ENCODE results near the gene KIF4A.

DNA sequence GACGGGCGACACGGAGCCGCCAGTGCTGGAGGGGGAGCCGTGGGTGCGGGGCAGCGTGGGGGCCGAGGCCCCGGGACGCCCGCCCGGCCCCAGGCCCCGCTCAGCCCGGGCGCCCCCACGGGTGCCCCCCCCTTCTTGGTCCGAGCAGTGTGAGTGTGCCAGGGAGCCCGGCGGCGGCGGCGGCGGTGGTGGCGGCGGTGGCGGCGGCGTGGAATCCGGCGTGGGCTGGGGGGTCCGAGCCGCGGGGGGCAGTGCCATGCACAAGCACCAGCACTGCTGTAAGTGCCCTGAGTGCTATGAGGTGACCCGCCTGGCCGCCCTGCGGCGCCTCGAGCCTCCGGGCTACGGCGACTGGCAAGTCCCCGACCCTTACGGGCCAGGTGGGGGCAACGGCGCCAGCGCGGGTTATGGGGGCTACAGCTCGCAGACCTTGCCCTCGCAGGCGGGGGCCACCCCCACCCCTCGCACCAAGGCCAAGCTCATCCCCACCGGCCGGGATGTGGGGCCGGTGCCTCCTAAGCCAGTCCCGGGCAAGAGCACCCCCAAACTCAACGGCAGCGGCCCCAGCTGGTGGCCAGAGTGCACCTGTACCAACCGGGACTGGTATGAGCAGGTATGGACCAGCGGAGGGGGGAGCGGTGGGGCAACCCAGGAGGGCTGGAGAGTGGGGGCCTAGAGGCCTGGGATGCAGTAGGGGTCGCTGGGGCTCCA, 155.2 kb downstream of the KIF4A start:
- TF ChIP-seq, protein P1, sequence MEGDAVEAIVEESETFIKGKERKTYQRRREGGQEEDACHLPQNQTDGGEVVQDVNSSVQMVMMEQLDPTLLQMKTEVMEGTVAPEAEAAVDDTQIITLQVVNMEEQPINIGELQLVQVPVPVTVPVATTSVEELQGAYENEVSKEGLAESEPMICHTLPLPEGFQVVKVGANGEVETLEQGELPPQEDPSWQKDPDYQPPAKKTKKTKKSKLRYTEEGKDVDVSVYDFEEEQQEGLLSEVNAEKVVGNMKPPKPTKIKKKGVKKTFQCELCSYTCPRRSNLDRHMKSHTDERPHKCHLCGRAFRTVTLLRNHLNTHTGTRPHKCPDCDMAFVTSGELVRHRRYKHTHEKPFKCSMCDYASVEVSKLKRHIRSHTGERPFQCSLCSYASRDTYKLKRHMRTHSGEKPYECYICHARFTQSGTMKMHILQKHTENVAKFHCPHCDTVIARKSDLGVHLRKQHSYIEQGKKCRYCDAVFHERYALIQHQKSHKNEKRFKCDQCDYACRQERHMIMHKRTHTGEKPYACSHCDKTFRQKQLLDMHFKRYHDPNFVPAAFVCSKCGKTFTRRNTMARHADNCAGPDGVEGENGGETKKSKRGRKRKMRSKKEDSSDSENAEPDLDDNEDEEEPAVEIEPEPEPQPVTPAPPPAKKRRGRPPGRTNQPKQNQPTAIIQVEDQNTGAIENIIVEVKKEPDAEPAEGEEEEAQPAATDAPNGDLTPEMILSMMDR (IDR thresholded peaks at IDR 0.05) = no peak
- TF ChIP-seq POLR2A (IDR thresholded peaks at IDR 0.05) = no peak

Measured in gastroesophageal sphincter (tissue), 3 donors.